ENCODE data around the gene PDE1A. TPM values are rescaled to one million over a fixed set of nuclear protein-coding genes. Genes with fewer than 3 reads are reported as not detected.

Gene PDE1A
- total RNA-seq, 1 experiment from 2014 or later = not detected

DNA sequence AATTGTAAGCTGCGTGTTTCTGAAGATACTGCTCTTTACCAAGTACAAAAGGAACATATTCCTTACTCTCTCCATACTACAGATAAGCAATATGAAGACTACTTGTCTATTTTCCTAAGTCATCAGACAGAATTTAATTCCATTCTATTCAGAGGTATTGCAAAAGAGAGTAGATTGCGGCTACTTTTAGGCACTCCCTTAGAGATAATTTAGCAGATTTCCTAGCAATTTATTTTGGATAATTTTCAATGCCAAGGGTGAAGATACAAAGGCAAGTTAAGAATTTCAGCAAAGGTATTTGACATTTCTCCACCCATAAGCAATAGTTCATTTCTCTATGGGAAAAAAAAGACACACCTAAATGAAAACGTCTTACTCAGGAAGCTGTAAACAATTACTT lies 161.1 kb downstream of the PDE1A start:
- Histone ChIP-seq H3K4me3 (no peak overlapping the region), H3K27ac (no peak overlapping the region), H3K36me3 (no peaks in the 10 kb centered on the region), H3K4me1 (replicated peaks) (no peaks in the 10 kb centered on the region), H3K9me3 (replicated peaks) (no peaks in the 10 kb centered on the region), H3K27me3 (replicated peaks) (no peaks in the 10 kb centered on the region)
- no peak for DNase-seq (ENCODE audit: low read depth in 1 of 2, low spot score in 2 of 2)

DNA sequence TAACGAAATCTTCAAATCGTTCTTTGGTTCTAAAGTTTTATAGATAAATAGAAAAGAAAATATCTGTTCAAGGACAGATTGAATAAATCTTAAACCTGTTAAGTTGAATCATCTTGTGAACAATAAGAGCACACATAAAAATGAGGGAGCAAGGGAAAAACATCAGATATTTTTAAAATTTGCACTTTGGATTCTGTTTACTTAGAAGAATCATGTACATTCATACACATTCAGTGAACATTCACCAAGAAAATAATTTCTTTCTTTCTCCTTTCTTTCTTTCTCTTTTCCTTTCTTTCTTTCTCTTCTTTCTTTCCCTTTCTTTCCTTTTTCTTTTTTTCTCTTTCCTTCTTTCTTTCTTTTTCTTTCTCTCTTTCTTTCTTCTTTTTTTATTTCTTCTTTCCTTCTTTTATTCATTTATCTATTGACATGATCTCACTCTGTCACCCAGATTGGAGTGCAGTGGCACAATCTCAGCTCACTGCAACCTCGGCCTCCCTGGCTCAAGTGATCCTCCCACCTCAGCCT lies 164.9 kb downstream of the PDE1A start:
- H3K4me1 ChIP-seq (replicated peaks) = no peaks in the 10 kb centered on the region
- no peaks in the 10 kb centered on the region for H3K9me3 ChIP-seq (replicated peaks)
- no peak overlapping the region for H3K27ac ChIP-seq
- H3K36me3 ChIP-seq = no peaks in the 10 kb centered on the region
- no peak overlapping the region for H3K4me3 ChIP-seq
- DNase-seq (ENCODE audit: low read depth in 1 of 2, low spot score in 2 of 2) = no peak
- H3K27me3 ChIP-seq (replicated peaks) = no peaks in the 10 kb centered on the region

DNA sequence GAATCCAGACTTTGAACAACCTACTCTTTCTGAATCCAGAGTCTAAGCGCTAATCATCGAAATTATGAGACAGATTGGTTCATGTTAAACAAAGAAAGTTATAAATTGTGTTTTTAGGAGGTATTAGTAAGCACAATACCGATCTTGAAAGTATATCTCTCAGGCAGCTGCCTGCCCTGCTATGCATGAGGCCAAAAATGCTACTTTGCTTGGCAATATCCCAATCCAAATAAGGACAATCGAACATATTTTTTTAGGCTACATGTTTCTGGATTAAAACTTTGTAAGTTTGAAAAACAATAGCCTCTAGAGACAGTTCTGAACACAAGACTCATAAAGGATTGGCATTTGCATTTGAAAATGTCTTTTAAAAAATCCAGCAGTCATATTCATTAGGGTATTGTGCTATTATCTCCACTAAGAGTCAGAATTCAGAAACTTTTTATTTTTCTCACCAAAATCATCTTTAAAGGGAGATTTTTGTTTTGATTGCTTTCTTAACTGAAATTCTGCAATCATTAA lies 167.1 kb downstream of the PDE1A start:
- no peaks in the 10 kb centered on the region for H3K9me3 ChIP-seq (replicated peaks)
- no peak for DNase-seq (ENCODE audit: low read depth in 1 of 2, low spot score in 2 of 2)
- no peak overlapping the region for H3K27ac ChIP-seq

DNA sequence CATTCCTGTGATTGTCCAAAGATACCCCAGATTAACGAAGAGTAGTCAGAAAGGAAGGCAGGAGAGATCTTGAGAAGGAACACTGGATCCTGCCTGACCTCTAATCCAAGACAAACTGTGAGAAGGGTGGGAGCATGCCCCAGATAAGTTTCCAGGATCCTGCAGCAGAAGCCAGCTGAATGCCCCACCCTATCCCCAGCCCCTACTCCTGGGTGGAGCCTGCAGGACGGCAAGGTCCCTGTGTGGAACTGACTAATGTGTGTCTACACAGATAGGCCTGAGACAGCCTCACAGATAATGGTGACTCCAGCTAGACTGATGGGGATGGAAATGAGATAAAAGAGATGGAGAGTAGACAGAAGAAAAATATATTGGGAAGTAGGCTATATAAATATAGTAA lies 174.3 kb downstream of the PDE1A start:
- no peaks in the 10 kb centered on the region for H3K36me3 ChIP-seq
- H3K27ac ChIP-seq = no peak overlapping the region
- no peak for DNase-seq (ENCODE audit: low read depth in 1 of 2, low spot score in 2 of 2)
- H3K9me3 ChIP-seq (replicated peaks) = no peaks in the 10 kb centered on the region
- H3K27me3 ChIP-seq (replicated peaks) = no peaks in the 10 kb centered on the region; the same call in 1 of the 2 replicates
- H3K4me3 ChIP-seq = no peak overlapping the region
- no peaks in the 10 kb centered on the region for H3K4me1 ChIP-seq (replicated peaks)

More for the DNA sequence above, 167.1 kb downstream of the PDE1A start:
- Histone ChIP-seq H3K4me3 (no peak overlapping the region), H3K4me1 (replicated peaks) (no peaks in the 10 kb centered on the region), H3K27me3 (replicated peaks) (no peaks in the 10 kb centered on the region), H3K36me3 (no peaks in the 10 kb centered on the region)

DNA sequence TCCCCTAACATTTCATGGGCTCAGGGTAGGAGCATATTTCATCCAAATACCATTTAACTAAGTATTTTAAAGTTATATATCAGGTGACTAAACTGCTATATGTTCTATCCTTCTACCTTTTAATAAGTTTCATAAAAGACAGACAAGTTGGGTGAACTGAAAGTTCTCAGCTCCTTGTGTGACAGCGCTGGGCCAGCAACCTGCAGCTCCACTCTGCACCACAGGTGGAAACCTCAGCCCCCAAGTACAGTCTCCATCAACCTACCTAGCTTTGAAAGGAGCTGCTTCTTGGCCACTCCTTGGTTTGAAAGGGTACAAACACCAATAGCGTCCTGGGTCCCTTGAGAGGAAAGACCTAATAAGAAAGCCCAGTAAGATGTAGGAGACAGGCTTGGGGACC lies 177.9 kb downstream of the PDE1A start:
- Histone ChIP-seq H3K27ac (no peak overlapping the region), H3K4me3 (no peak overlapping the region), H3K27me3 (replicated peaks) (no peaks in the 10 kb centered on the region; the same call in 1 of the 2 replicates), H3K9me3 (replicated peaks) (no peaks in the 10 kb centered on the region), H3K36me3 (no peaks in the 10 kb centered on the region), H3K4me1 (replicated peaks) (no peaks in the 10 kb centered on the region)
- no peak for DNase-seq (ENCODE audit: low read depth in 1 of 2, low spot score in 2 of 2)

DNA sequence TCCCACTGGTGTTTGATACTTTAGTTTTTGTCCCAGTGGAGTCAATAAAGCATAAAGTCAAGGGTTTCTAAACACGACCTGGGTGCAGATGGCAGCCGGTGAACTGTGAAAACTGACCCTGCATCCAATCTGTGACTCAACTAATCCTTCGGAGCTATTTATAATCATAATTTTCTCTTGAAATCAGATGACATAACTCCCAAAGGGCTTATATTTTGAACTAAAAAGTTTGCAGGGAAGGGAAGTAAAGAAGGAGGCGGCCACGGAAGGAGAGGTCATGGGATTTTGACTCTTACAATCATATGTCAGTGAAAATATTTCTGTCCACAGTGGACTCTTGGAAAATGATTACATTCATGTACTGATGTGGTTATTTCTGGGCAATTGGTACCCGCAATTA lies 178.5 kb downstream of the PDE1A start:
- Histone ChIP-seq H3K4me3 (no peak overlapping the region), H3K36me3 (no peaks in the 10 kb centered on the region), H3K27ac (no peak overlapping the region), H3K27me3 (replicated peaks) (no peaks in the 10 kb centered on the region), H3K9me3 (replicated peaks) (no peaks in the 10 kb centered on the region), H3K4me1 (replicated peaks) (no peaks in the 10 kb centered on the region)
- no peak for DNase-seq (ENCODE audit: low read depth in 1 of 2, low spot score in 2 of 2)

DNA sequence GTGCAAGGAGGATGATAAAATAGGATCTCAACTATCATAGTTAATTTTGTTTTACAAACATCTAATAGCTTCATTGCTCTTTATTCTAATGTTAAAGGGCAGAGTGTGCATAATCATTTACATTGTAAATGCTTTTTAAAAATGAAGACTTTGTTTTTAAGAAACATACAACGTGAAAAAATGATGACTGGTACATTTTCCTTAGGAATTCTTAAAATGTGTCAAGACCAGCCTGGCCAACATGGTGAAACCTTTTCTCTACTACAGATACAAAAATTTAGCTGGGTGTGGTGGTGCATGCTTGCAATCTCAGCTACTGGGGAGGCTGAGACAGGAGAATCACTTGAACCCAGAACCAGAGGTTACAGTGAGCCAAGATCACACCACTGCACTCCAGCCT lies 179.0 kb downstream of the PDE1A start:
- Histone ChIP-seq H3K9me3 (replicated peaks) (no peaks in the 10 kb centered on the region), H3K27ac (no peak overlapping the region), H3K36me3 (no peaks in the 10 kb centered on the region), H3K4me3 (no peak overlapping the region), H3K4me1 (replicated peaks) (no peaks in the 10 kb centered on the region), H3K27me3 (replicated peaks) (no peaks in the 10 kb centered on the region)
- no peak for DNase-seq (ENCODE audit: low read depth in 1 of 2, low spot score in 2 of 2)

DNA sequence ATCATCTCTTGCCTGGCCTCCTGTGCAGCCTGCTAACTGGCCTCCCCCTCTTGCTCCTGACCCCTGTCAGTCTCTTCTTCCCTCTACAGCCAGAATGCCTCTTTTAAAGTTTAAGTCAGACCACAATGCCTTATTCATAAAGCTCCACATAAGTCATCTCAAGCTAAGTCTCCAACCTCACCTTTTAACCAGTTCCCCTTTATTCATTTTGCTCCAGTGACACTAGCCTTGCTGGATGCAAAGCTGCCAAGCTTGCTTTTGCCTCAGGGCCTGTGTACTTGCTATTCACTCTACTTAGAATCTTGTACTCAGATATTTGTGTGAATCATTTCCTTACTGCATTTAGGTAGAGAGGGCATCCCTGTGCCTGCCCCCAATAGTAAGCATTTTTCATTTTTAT lies 180.9 kb downstream of the PDE1A start:
- Histone ChIP-seq H3K27ac (no peak overlapping the region), H3K27me3 (replicated peaks) (no peaks in the 10 kb centered on the region), H3K36me3 (no peaks in the 10 kb centered on the region), H3K9me3 (replicated peaks) (no peaks in the 10 kb centered on the region), H3K4me3 (no peak overlapping the region), H3K4me1 (replicated peaks) (no peaks in the 10 kb centered on the region)
- DNase-seq (ENCODE audit: low read depth in 1 of 2, low spot score in 2 of 2) = no peak

DNA sequence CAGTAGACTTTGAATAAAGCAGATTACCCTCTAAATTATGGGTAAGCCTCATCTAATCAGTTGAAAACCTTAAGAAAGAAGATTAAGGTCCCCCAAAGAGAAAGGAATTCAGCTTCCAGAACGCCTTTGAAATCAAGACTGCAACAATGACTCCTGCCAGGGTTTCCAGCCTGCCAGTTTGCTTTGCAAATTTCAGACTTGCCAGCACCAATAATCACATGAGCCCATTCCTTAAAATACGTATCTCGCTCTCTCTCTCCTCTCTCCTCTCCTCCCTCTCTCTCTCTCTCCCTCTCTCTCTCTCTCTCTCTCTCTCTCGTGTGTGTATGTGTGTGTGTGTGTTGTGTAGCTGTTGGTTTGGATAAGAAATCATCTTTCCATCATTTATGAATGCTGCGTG lies 184.2 kb downstream of the PDE1A start:
- no peak overlapping the region for H3K27ac ChIP-seq
- H3K4me1 ChIP-seq (replicated peaks) = no peaks in the 10 kb centered on the region
- DNase-seq (ENCODE audit: low read depth in 1 of 2, low spot score in 2 of 2) = no peak

DNA sequence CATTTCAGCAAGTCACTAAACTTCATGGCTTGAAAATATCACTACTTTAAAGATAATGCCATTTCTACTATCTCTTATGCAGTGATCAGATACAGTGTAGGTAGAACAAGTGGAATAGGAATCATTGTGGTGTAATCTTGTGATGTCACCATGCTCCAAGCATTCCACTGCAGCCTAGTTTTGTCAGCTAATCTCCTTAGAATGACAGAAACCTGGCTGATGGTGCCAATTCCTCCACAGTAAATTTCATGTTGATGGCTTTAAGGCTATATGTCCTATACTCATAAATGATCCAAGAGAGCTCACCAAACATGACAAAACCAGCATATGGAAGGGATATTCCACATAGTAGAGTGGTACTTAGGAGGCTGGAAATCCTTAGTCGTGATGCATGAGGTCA lies 184.9 kb downstream of the PDE1A start:
- Histone ChIP-seq H3K9me3 (replicated peaks) (no peaks in the 10 kb centered on the region), H3K4me3 (no peak overlapping the region), H3K36me3 (no peaks in the 10 kb centered on the region), H3K27ac (no peak overlapping the region), H3K4me1 (replicated peaks) (no peaks in the 10 kb centered on the region), H3K27me3 (replicated peaks) (no peaks in the 10 kb centered on the region; the same call in 1 of the 2 replicates)
- no peak for DNase-seq (ENCODE audit: low read depth in 1 of 2, low spot score in 2 of 2)

More for the DNA sequence above, 184.2 kb downstream of the PDE1A start:
- H3K27me3 ChIP-seq (replicated peaks) = no peaks in the 10 kb centered on the region; the same call in 1 of the 2 replicates
- no peaks in the 10 kb centered on the region for H3K9me3 ChIP-seq (replicated peaks)
- no peak overlapping the region for H3K4me3 ChIP-seq
- no peaks in the 10 kb centered on the region for H3K36me3 ChIP-seq

DNA sequence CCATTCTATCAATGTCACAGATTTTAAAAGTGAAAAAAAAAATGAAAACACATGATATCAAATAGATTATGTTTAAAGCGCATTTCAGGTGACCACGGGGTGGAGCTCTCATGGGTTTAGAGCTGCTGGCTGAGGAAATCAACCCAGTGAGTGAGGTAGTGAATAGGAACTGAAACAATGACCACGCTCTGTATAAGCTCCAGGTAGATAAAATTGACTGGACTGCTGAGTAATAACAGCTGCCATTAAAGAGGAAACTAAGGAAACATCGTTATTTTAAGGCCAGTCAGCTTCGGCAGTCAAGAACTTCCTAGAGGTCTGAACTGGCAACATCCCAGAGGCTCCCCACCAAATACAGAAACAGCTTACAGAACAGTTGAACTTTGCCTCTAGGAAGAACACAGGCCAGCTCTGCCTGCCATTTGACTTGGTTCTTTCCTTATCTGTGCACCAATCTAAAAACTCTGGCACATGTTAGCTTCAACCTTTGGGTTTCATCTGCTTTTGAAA lies 185.9 kb downstream of the PDE1A start:
- Histone ChIP-seq H3K9me3 (replicated peaks) (no peaks in the 10 kb centered on the region), H3K27me3 (replicated peaks) (no peaks in the 10 kb centered on the region; the same call in 1 of the 2 replicates), H3K4me1 (replicated peaks) (no peaks in the 10 kb centered on the region), H3K36me3 (no peaks in the 10 kb centered on the region), H3K4me3 (no peak overlapping the region), H3K27ac (no peak overlapping the region)
- DNase-seq (ENCODE audit: low read depth in 1 of 2, low spot score in 2 of 2) = no peak

DNA sequence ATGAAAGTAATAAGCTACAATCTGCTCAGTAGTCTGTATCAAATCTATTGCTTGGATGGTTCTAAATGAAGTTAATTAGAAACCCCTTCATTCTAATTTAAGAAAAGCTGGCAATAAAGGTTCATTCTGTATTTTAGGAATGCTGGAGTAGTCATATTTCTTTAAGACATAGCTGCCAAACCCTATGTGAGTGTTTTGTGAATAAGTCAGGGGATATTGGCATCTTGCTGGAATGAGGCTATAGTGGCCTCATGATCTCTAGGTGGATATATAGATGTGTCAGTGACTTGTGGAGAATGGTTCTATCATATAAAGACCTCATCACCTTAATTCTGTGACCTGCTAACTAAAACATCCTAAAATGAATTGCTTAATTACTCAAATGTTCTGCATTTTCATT lies 196.3 kb downstream of the PDE1A start:
- no peaks in the 10 kb centered on the region for H3K9me3 ChIP-seq (replicated peaks)
- no peak overlapping the region for H3K27ac ChIP-seq
- H3K27me3 ChIP-seq (replicated peaks) = no peaks in the 10 kb centered on the region
- no peak for DNase-seq (ENCODE audit: low read depth in 1 of 2, low spot score in 2 of 2)
- no peaks in the 10 kb centered on the region for H3K4me1 ChIP-seq (replicated peaks)
- H3K4me3 ChIP-seq = no peak overlapping the region
- no peaks in the 10 kb centered on the region for H3K36me3 ChIP-seq

DNA sequence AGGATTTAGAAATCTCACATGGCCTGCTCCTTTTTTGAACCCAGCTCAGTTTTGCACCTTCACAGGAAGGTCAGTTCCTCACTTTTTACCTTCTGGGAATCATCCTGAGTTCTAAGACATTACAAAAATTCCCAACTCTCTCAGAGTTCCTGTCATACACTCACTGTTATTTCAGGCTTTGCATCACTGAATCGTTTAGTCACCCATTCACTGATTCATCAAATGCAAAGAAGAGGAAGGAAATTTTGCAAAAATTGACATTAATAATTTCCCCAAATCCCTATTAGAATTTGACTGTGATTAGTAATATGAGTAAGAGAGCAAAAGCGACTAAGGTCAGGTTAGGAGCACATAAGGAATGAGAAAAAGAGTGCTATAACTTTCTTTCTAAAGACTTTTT lies 197.5 kb downstream of the PDE1A start:
- Histone ChIP-seq H3K36me3 (no peaks in the 10 kb centered on the region), H3K27ac (no peak overlapping the region), H3K4me1 (replicated peaks) (no peaks in the 10 kb centered on the region), H3K4me3 (no peak overlapping the region), H3K27me3 (replicated peaks) (no peaks in the 10 kb centered on the region), H3K9me3 (replicated peaks) (no peaks in the 10 kb centered on the region)
- no peak for DNase-seq (ENCODE audit: low read depth in 1 of 2, low spot score in 2 of 2)

DNA sequence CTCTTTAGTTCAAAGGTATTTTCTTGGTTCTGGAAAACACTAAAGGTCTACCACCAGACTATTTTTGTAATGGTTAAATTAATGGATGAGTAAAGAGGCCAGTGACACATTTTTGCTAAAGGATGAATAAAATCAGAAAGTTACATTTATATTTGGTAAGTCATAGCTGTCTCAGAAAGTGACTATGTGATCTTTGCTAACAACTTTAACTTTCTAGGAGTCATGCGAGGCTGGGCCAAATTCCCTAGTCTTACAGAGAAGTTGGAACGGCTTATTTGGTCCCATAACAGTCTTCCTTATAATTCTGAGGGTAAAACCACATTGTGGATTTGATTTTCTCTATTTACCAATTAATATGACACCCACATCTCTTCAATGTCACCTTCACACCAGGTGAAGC lies 198.1 kb downstream of the PDE1A start:
- H3K9me3 ChIP-seq (replicated peaks) = no peaks in the 10 kb centered on the region
- no peaks in the 10 kb centered on the region for H3K4me1 ChIP-seq (replicated peaks)
- H3K27ac ChIP-seq = no peak overlapping the region
- H3K36me3 ChIP-seq = no peaks in the 10 kb centered on the region
- no peak overlapping the region for H3K4me3 ChIP-seq
- no peak for DNase-seq (ENCODE audit: low read depth in 1 of 2, low spot score in 2 of 2)
- no peaks in the 10 kb centered on the region for H3K27me3 ChIP-seq (replicated peaks)

DNA sequence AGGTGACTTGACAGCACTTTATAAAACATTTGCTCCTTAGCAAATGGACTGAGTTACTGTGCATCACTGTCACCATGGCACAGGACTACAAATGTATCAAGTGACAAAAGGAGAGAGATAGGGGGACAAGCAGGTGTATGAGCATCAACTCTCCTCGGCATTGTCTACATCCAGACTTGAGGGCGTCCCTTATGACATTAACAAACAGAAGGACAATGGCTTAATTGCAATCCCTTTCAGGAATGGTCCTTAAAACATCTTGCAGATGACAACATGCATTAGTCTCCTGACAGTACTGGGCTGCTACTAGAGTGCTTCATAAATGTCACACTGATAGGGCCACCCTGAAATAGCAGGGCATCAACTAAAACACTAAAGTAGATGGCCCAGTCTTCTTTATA lies 198.8 kb downstream of the PDE1A start:
- H3K4me1 ChIP-seq (replicated peaks) = no peaks in the 10 kb centered on the region
- H3K9me3 ChIP-seq (replicated peaks) = no peaks in the 10 kb centered on the region
- H3K36me3 ChIP-seq = no peaks in the 10 kb centered on the region
- no peak overlapping the region for H3K4me3 ChIP-seq
- H3K27ac ChIP-seq = no peak overlapping the region
- H3K27me3 ChIP-seq (replicated peaks) = no peaks in the 10 kb centered on the region
- no peak for DNase-seq (ENCODE audit: low read depth in 1 of 2, low spot score in 2 of 2)
